SK-N-SH treated with all-trans-retinoic acid at 6 μM for 48 hours (cell line): ENCODE measurements around the gene ERBB2.

ENCODE experiments used
- ATAC-seq: fragments of 200-7000 bp; cut with Tn5 transposase; 3 replicates; pipeline ENCODE4 v1.9.1; 2020; ENCODE audit warnings: mild to moderate bottlenecking, moderate library complexity
- ARNTL ChIP-seq: fragments of 450-650 bp; formaldehyde crosslinking; IDR thresholded peaks from 2 replicates; pipeline ENCODE4 v1.5.0; 2020; ENCODE audit warnings: low read depth, mild to moderate bottlenecking, moderate library complexity, borderline replicate concordance
- BACH2 ChIP-seq: fragments of 250-450 bp; sonication (Bioruptor Pico); IDR thresholded peaks from 2 replicates; pipeline ENCODE4 v1.9.0; 2021; ENCODE audit warnings: mild to moderate bottlenecking, borderline replicate concordance
- CSDC2 ChIP-seq: fragments of 250-450 bp; sonication (Bioruptor Pico); IDR thresholded peaks from 2 replicates; pipeline ENCODE4 v1.5.0; 2020; ENCODE audit warnings: mild to moderate bottlenecking, moderate library complexity
- GLIS3 ChIP-seq: fragments of 250-450 bp; sonication (Bioruptor Pico); IDR thresholded peaks from 2 replicates; pipeline ENCODE4 v1.5.0; 2020; ENCODE audit warnings: mild to moderate bottlenecking, moderate library complexity
- PPARA ChIP-seq: fragments of 250-450 bp; sonication (Bioruptor Pico); IDR thresholded peaks from 2 replicates; pipeline ENCODE4 v1.5.0; 2020; ENCODE audit warnings: mild to moderate bottlenecking, borderline replicate concordance
- RARB ChIP-seq: fragments of 250-450 bp; sonication (Bioruptor Pico); IDR thresholded peaks from 2 replicates; pipeline ENCODE4 v1.8.0; 2021; ENCODE audit warnings: mild to moderate bottlenecking, moderate library complexity
- TCF4 ChIP-seq: fragments of 250-450 bp; sonication (Bioruptor Pico); IDR thresholded peaks from 2 replicates; pipeline ENCODE4 v1.8.0; 2021; ENCODE audit warnings: mild to moderate bottlenecking, moderate library complexity, borderline replicate concordance
- TOX ChIP-seq: fragments of 250-450 bp; sonication (Bioruptor Pico); IDR thresholded peaks from 2 replicates; pipeline ENCODE4 v1.8.0; 2021; ENCODE audit warnings: mild to moderate bottlenecking, moderate library complexity, borderline replicate concordance
- ZC3H10 ChIP-seq: fragments of 250-450 bp; sonication (Bioruptor Pico); IDR thresholded peaks from 2 replicates; pipeline ENCODE4 v1.5.1; 2021; ENCODE audit warnings: mild to moderate bottlenecking, moderate library complexity
- ZFP30 ChIP-seq: fragments of 450-650 bp; formaldehyde crosslinking; IDR thresholded peaks from 2 replicates; pipeline ENCODE4 v1.5.0; 2022; ENCODE audit warnings: mild to moderate bottlenecking, moderate library complexity
- ZNF565 ChIP-seq: fragments of 450-650 bp; formaldehyde crosslinking; conservative IDR thresholded peaks from 2 replicates; pipeline ENCODE4 v1.5.0; 2020; ENCODE audit warnings: low read depth, mild to moderate bottlenecking, moderate library complexity
- ZNF8 ChIP-seq: fragments of 450-650 bp; formaldehyde crosslinking; IDR thresholded peaks from 2 replicates; pipeline ENCODE4 v1.5.0; 2020; ENCODE audit warnings: mild to moderate bottlenecking, moderate library complexity
- TF ChIP-seq, protein P1 (sequence below): fragments of 250-450 bp; sonication (Bioruptor Pico); IDR thresholded peaks from 2 replicates; pipeline ENCODE4 v1.8.0; 2020; ENCODE audit warnings: mild to moderate bottlenecking, moderate library complexity, borderline replicate concordance
- TF ChIP-seq, protein P2 (sequence below): fragments of 250-450 bp; sonication (Bioruptor Pico); IDR thresholded peaks from 2 replicates; pipeline ENCODE4 v1.5.1; 2021; ENCODE audit warnings: mild to moderate bottlenecking, moderate library complexity
- TF ChIP-seq, protein P3 (sequence below): fragments of 250-450 bp; sonication (Bioruptor Pico); IDR thresholded peaks from 2 replicates; pipeline ENCODE4 v1.5.0; 2020; ENCODE audit warnings: mild to moderate bottlenecking, moderate library complexity
- TF ChIP-seq, protein P4 (sequence below): fragments of 250-450 bp; sonication (Bioruptor Pico); IDR thresholded peaks from 2 replicates; pipeline ENCODE4 v1.8.0; 2021; ENCODE audit warnings: low read depth, mild to moderate bottlenecking, moderate library complexity, borderline replicate concordance

The ERBB2 gene

DNA sequence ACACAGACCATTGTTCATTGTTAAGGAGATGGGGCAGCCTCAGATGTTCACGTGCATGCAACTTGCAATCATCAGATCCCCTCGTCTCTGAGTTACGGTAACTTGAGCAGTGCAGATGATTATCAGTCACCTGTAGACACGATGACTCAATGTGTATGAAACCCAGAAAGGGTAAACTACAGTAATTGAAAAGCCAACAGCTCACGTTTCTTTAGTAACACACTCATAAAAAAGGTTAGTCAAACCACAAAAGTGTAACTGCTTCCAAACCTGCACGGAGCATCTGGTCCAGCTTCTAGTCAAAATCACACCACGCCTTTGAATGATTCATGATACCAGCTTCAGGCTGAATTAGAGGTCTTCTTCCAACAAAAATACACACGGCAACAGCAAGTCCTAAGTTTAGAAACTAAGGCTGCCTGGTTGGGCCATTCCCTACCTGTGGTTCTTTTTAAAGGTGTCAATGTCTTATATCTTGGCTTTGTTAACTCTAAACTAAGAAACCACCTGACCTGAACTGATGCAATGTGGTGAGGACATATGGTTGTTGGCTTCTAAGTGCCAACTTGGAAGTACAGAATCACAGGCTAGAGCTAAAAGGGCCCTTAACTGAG is 70.2 kb downstream of the ERBB2 start (continued):
- TF ChIP-seq TOX (CRISPR knock-in tag) (no peak), BACH2 (CRISPR knock-in tag) (no peak), TCF4 (CRISPR knock-in tag) (no peak), GLIS3 (CRISPR knock-in tag) (no peak), ARNTL (CRISPR knock-in tag) (no peak)
- TF ChIP-seq, protein P1, sequence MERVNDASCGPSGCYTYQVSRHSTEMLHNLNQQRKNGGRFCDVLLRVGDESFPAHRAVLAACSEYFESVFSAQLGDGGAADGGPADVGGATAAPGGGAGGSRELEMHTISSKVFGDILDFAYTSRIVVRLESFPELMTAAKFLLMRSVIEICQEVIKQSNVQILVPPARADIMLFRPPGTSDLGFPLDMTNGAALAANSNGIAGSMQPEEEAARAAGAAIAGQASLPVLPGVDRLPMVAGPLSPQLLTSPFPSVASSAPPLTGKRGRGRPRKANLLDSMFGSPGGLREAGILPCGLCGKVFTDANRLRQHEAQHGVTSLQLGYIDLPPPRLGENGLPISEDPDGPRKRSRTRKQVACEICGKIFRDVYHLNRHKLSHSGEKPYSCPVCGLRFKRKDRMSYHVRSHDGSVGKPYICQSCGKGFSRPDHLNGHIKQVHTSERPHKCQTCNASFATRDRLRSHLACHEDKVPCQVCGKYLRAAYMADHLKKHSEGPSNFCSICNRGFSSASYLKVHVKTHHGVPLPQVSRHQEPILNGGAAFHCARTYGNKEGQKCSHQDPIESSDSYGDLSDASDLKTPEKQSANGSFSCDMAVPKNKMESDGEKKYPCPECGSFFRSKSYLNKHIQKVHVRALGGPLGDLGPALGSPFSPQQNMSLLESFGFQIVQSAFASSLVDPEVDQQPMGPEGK, result no peak

DNA sequence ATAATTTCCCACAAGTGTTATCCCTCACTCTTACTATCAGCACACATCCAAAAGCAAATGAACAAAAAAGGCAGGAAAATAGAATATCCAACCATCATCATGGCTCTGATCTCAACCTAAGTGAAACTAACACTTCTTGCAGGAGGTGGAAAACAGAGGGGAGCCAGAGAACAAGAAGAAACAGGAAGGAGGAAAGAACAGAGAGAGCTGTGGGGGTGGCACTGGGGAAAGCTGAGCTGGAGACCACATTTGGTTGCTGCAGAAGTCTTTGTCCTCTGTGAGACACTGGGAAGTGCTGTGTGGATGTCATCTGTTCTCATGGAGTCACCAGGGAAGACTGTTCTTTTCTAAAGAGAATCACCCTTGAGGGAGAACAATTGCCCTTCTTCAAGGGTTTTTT is 72.6 kb downstream of the ERBB2 start:
- ATAC-seq, result no peak
- TF ChIP-seq CSDC2 (no peak), GLIS3 (CRISPR knock-in tag) (no peak), ZNF8 (no peak), BACH2 (CRISPR knock-in tag) (no peak), PPARA (CRISPR knock-in tag) (no peak), ARNTL (CRISPR knock-in tag) (no peak), RARB (CRISPR knock-in tag) (no peak), ZNF565 (CRISPR knock-in tag) (no peak)
- TF ChIP-seq, protein P2, sequence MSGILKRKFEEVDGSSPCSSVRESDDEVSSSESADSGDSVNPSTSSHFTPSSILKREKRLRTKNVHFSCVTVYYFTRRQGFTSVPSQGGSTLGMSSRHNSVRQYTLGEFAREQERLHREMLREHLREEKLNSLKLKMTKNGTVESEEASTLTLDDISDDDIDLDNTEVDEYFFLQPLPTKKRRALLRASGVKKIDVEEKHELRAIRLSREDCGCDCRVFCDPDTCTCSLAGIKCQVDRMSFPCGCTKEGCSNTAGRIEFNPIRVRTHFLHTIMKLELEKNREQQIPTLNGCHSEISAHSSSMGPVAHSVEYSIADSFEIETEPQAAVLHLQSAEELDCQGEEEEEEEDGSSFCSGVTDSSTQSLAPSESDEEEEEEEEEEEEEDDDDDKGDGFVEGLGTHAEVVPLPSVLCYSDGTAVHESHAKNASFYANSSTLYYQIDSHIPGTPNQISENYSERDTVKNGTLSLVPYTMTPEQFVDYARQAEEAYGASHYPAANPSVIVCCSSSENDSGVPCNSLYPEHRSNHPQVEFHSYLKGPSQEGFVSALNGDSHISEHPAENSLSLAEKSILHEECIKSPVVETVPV, result no peak
- TF ChIP-seq, protein P3, sequence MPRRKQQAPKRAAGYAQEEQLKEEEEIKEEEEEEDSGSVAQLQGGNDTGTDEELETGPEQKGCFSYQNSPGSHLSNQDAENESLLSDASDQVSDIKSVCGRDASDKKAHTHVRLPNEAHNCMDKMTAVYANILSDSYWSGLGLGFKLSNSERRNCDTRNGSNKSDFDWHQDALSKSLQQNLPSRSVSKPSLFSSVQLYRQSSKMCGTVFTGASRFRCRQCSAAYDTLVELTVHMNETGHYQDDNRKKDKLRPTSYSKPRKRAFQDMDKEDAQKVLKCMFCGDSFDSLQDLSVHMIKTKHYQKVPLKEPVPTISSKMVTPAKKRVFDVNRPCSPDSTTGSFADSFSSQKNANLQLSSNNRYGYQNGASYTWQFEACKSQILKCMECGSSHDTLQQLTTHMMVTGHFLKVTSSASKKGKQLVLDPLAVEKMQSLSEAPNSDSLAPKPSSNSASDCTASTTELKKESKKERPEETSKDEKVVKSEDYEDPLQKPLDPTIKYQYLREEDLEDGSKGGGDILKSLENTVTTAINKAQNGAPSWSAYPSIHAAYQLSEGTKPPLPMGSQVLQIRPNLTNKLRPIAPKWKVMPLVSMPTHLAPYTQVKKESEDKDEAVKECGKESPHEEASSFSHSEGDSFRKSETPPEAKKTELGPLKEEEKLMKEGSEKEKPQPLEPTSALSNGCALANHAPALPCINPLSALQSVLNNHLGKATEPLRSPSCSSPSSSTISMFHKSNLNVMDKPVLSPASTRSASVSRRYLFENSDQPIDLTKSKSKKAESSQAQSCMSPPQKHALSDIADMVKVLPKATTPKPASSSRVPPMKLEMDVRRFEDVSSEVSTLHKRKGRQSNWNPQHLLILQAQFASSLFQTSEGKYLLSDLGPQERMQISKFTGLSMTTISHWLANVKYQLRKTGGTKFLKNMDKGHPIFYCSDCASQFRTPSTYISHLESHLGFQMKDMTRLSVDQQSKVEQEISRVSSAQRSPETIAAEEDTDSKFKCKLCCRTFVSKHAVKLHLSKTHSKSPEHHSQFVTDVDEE (CRISPR knock-in tag), result no peak

DNA sequence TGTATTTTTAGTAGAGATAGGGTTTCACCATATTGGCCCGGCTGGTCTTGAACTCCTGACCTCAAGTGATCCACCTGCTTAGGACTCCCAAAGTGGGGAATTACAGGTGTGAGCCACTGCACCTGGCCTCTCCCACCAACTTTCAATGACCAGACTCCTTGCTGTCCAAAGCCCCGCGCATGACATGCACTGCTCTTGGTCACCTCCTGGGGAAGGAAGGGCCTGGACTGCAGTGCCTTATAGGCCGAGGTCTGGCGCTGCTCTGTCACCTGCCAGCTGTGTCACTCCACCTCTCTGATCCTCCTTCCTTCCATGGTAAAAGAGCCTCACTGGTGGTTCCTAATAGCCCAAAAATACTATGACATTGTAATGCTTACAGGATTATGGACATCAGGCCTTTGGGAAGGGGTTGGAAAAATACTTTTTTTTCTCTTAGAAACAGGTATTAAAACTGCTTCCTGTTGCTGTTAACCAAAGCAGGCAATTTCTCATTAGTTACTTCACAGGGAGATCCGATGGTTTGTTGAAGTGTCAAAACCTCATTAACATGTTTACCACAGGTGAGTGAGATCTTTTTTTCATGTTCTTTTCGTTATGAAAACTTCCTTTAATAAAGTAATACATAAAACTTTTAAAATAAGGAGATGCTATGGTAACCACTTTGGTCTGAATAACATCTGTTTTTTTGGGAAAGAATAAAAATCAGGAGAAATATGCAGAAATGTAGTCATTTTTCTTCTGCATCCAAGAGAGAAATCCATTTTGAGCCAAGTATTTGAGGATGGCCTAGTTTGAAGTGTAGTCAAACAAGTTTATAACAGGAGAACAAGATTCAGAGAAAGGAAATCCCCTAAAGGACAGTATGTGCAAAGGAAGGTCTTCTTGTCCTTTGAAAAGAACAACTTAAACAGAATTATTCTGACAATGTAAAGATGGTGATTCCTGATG is 73.4 kb downstream of the ERBB2 start:
- ATAC-seq, result no peak

More for the DNA sequence above, 73.4 kb downstream of the ERBB2 start:
- TF ChIP-seq ZNF8, result no peak
- TF ChIP-seq TCF4 (CRISPR knock-in tag), result no peak
- no peak for TF ChIP-seq ARNTL (CRISPR knock-in tag)
- no peak for TF ChIP-seq PPARA (CRISPR knock-in tag)
- no peak for TF ChIP-seq ZC3H10 (CRISPR knock-in tag)
- TF ChIP-seq, protein P4, sequence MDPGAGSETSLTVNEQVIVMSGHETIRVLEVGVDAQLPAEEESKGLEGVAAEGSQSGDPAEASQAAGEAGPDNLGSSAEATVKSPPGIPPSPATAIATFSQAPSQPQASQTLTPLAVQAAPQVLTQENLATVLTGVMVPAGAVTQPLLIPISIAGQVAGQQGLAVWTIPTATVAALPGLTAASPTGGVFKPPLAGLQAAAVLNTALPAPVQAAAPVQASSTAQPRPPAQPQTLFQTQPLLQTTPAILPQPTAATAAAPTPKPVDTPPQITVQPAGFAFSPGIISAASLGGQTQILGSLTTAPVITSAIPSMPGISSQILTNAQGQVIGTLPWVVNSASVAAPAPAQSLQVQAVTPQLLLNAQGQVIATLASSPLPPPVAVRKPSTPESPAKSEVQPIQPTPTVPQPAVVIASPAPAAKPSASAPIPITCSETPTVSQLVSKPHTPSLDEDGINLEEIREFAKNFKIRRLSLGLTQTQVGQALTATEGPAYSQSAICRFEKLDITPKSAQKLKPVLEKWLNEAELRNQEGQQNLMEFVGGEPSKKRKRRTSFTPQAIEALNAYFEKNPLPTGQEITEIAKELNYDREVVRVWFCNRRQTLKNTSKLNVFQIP (CRISPR knock-in tag), result no peak
- TF ChIP-seq, protein P3 (CRISPR knock-in tag), result no peak
- TF ChIP-seq, protein P1, result no peak
- no peak for TF ChIP-seq ZFP30 (CRISPR knock-in tag)
- TF ChIP-seq TOX (CRISPR knock-in tag), result no peak
- no peak for TF ChIP-seq CSDC2
